Tibial nerve (tissue), 4 donors: ENCODE data around the gene PUM1. TPM values are rescaled to one million over a fixed set of nuclear protein-coding genes. Genes with fewer than 3 reads are reported as not detected.

Experiments used
- DNase-seq, 2 donors: peaks; one replicate each; pipeline ENCODE4 v3.0.0-alpha.2; 2019; ENCODE audit warnings: low spot score in 2 of 2
- H3K27ac ChIP-seq, 4 donors: fragments of 200-600 bp; sonication (generic) in 3 of 4; one replicate each; pipeline ENCODE4 v1.5.1; 2017 to 2019; ENCODE audit warnings: mild to moderate bottlenecking in 1 of 4
- H3K27me3 ChIP-seq, 2 donors: fragments of 200-600 bp; sonication (generic) in 1 of 2; one replicate each; pipeline versions ENCODE4 v1.5.1 to v1.6.0; 2017 to 2019
- H3K36me3 ChIP-seq, 3 donors: fragments of 200-600 bp; sonication (generic); one replicate each; pipeline ENCODE4 v1.5.1; 2018 to 2019
- H3K4me1 ChIP-seq, 4 donors: fragments of 200-600 bp; sonication (generic) in 3 of 4; one replicate each; pipeline ENCODE4 v1.5.1; 2017 to 2019
- H3K4me3 ChIP-seq, 4 donors: fragments of 200-600 bp; sonication (generic) in 3 of 4; one replicate each; pipeline ENCODE4 v1.5.1; 2017 to 2019; ENCODE audit warnings: mild to moderate bottlenecking in 1 of 4, moderate library complexity in 1 of 4
- H3K9me3 ChIP-seq, 4 donors: fragments of 200-600 bp; sonication (generic) in 3 of 4; one replicate each; pipeline ENCODE4 v1.5.1; 2017 to 2019
- CTCF ChIP-seq, 5 experiments: fragments of 200-600 bp in 3 of 5; fragments of 450-650 bp in 2 of 5; sonication (generic) in 3 of 5; IDR thresholded peaks; one replicate each; pipeline ENCODE4 v1.5.1; 2016 to 2019; ENCODE audit warnings: antibody characterized with exemption in 5 of 5, mild to moderate bottlenecking in 3 of 5, moderate library complexity in 2 of 5
- EP300 ChIP-seq, 2 donors: sonication (generic); formaldehyde crosslinking; IDR thresholded peaks; one replicate each; pipeline ENCODE4 v1.6.1; 2017; ENCODE audit warnings: antibody characterized with exemption in 2 of 2, mild to moderate bottlenecking in 1 of 2
- POLR2A ChIP-seq, 2 donors: fragments of 450-650 bp; IDR thresholded peaks; one replicate each; pipeline ENCODE4 v1.6.1; 2017; ENCODE audit warnings: antibody characterized with exemption in 2 of 2, mild to moderate bottlenecking in 2 of 2, moderate library complexity in 2 of 2
- WGBS, 2 donors: methylation state at CpG; one replicate each; pipeline ENCODE4 v1.1.5; 2018; 5-methylcytosine and 5-hydroxymethylcytosine counted together
- total RNA-seq, 4 donors: library from RNA; depleted of rRNA; stranded (reverse); fragments of >200 nt; gene quantifications; one replicate each; pipeline ENCODE4 v1.1.0, GENCODE V29; 2016

The PUM1 gene
- total RNA-seq, 4 donors from 2014 or later, result 64.8 to 93.4 (median 76.0) TPM

GRCh38 chr1:31036749-31037500, 28.6 kb downstream of the PUM1 start:
- TF ChIP-seq EP300 (IDR thresholded peaks at IDR 0.05) (no peak), CTCF (IDR thresholded peaks at IDR 0.05) (no peak), POLR2A (IDR thresholded peaks at IDR 0.05) (no peak)
- Histone ChIP-seq H3K27me3 (no peaks in the 10 kb centered on the region), H3K4me1 (peaks cover 0 to 77% (median 14%) of the 10 kb centered on the region in 4 donors), H3K4me3 (no peak overlapping the region), H3K36me3 (peaks cover 0 to 8% (median 0%) of the 10 kb centered on the region in 3 donors), H3K27ac (no peak overlapping the region), H3K9me3 (no peaks in the 10 kb centered on the region)
- DNase-seq, result no peak
- 83 to 86% methylated on average over 8 of the region's 8 CpGs for WGBS, 2 donors

GRCh38 chr1:31033598-31033997, 31.9 kb downstream of the PUM1 start:
- Histone ChIP-seq H3K27ac (no peak overlapping the region), H3K4me3 (no peak overlapping the region), H3K9me3 (no peaks in the 10 kb centered on the region), H3K36me3 (peaks cover 0 to 8% (median 0%) of the 10 kb centered on the region in 3 donors), H3K27me3 (no peaks in the 10 kb centered on the region), H3K4me1 (peaks cover 0 to 80% (median 19%) of the 10 kb centered on the region in 4 donors)
- DNase-seq, result no peak
- WGBS, 2 donors, result 89 to 91% methylated on average over 5 of the region's 5 CpGs
- no peak for TF ChIP-seq EP300 (IDR thresholded peaks at IDR 0.05)
- TF ChIP-seq POLR2A (IDR thresholded peaks at IDR 0.05), result no peak
- no peak for TF ChIP-seq CTCF (IDR thresholded peaks at IDR 0.05)

GRCh38 chr1:31032266-31032665, 33.3 kb downstream of the PUM1 start:
- Histone ChIP-seq H3K4me1 (peaks cover 0 to 88% (median 29%) of the 10 kb centered on the region in 4 donors), H3K27ac (no peak overlapping the region)
- WGBS, 2 donors, result 92 to 97% methylated on average over 1 of the region's 1 CpG

GRCh38 chr1:31031330-31032143, 34.0 kb downstream of the PUM1 start:
- no peak overlapping the region for H3K4me3 ChIP-seq
- no peaks in the 10 kb centered on the region for H3K27me3 ChIP-seq
- WGBS, 2 donors, result 77 to 80% methylated on average over 5 of the region's 5 CpGs
- DNase-seq, result no peak
- H3K36me3 ChIP-seq, result peaks cover 0 to 13% (median 0%) of the 10 kb centered on the region in 3 donors
- no peak for TF ChIP-seq CTCF (IDR thresholded peaks at IDR 0.05)
- TF ChIP-seq EP300 (IDR thresholded peaks at IDR 0.05), result no peak
- TF ChIP-seq POLR2A (IDR thresholded peaks at IDR 0.05), result no peak
- peaks cover 0 to 89% (median 30%) of the 10 kb centered on the region in 4 donors for H3K4me1 ChIP-seq
- no peaks in the 10 kb centered on the region for H3K9me3 ChIP-seq
- no peak overlapping the region for H3K27ac ChIP-seq

More at GRCh38 chr1:31032266-31032665, 33.3 kb downstream of the PUM1 start:
- Histone ChIP-seq H3K36me3 (peaks cover 0 to 14% (median 0%) of the 10 kb centered on the region in 3 donors), H3K27me3 (no peaks in the 10 kb centered on the region), H3K9me3 (no peaks in the 10 kb centered on the region), H3K4me3 (no peak overlapping the region)
- DNase-seq, result no peak
- no peak for TF ChIP-seq EP300 (IDR thresholded peaks at IDR 0.05)
- no peak for TF ChIP-seq CTCF (IDR thresholded peaks at IDR 0.05)
- TF ChIP-seq POLR2A (IDR thresholded peaks at IDR 0.05), result no peak

- Histone ChIP-seq H3K4me3 (no peak overlapping the region), H3K27ac (no peak overlapping the region), H3K4me1 (peaks cover 0 to 87% (median 38%) of the 10 kb centered on the region in 4 donors), H3K36me3 (peaks cover 0 to 7% (median 0%) of the 10 kb centered on the region in 3 donors), H3K9me3 (no peaks in the 10 kb centered on the region), H3K27me3 (no peaks in the 10 kb centered on the region)
- no peak for DNase-seq
- TF ChIP-seq POLR2A (IDR thresholded peaks at IDR 0.05), result no peak
- no peak for TF ChIP-seq EP300 (IDR thresholded peaks at IDR 0.05)
- no peak for TF ChIP-seq CTCF (IDR thresholded peaks at IDR 0.05)
Observed at GRCh38 chr1:31029026-31029425, 36.5 kb downstream of the PUM1 start.
